Measurements from ENCODE around the gene MYO1B. TPM values are rescaled to one million over a fixed set of nuclear protein-coding genes. Genes with fewer than 3 reads are reported as not detected.

The MYO1B gene
- polyA plus RNA-seq, 1 donor (not counting 4 experiments of a cell fraction or from before 2014, with no cell fraction given) = 277 TPM

DNA sequence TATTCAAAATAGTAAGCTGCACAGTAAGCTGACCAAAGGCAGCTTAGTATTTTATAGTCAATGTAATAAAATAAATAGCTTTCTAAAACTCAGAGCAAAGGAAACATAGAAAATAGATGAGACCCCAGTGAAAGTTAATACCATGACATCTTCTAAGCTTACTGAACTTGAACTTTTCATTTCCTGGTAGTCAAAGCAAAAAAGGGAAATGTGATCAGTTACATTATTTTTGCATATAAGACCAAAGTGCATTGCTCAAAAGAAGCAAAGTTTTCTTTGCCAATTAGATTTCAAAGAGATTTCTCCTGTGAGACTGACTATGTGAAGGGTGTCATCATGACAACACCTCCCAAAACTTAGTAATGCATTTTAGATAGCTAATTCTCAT, 70.2 kb downstream of the MYO1B start:
- Histone ChIP-seq H2AFZ (ENCODE audit: control insufficient read depth, low read length) (no peak overlapping the region), H3K27ac (ENCODE audit: control insufficient read depth, insufficient read depth, low read length) (no peak overlapping the region), H3K4me1 (ENCODE audit: control insufficient read depth, extremely low read depth, insufficient read depth, low read length) (peaks cover 72% of the 10 kb centered on the region), H3K36me3 (ENCODE audit: control insufficient read depth in 2 of 2, extremely low read depth in 1 of 2, insufficient read depth in 2 of 2, low read length in 2 of 2) (peaks cover 2 to 5% of the 10 kb centered on the region in 2 experiments), H3K27me3 (ENCODE audit: control insufficient read depth, extremely low read depth, insufficient read depth, low read length) (no peaks in the 10 kb centered on the region), H3K4me2 (ENCODE audit: control insufficient read depth, extremely low read depth, insufficient read depth, low read depth, low read length) (no peak overlapping the region), H3K9me1 (ENCODE audit: control insufficient read depth, extremely low read depth, insufficient read depth, low read length) (no peaks in the 10 kb centered on the region), H3K4me3 (ENCODE audit: control insufficient read depth in 2 of 3, extremely low read depth in 1 of 3, insufficient read depth in 2 of 3, low read depth in 1 of 3, low read length in 3 of 3) (no peak overlapping the region), H3K79me2 (ENCODE audit: control insufficient read depth, insufficient read depth, low read length) (peaks cover 84% of the 10 kb centered on the region), H3K9ac (ENCODE audit: control insufficient read depth, extremely low read depth, insufficient read depth, low read length) (no peak overlapping the region), H4K20me1 (ENCODE audit: control insufficient read depth, extremely low read depth, insufficient read depth, low read length) (peaks cover 6% of the 10 kb centered on the region), H3K9me3 (ENCODE audit: control insufficient read depth, low read depth, low read length) (no peaks in the 10 kb centered on the region)
- no peak for DNase-seq (ENCODE audit: low read depth, low spot score)
- no peak for FAIRE-seq
- TF ChIP-seq EZH2 (IDR thresholded peaks at IDR 0.05; ENCODE audit: low read length) = no peak
- TF ChIP-seq, protein P1, sequence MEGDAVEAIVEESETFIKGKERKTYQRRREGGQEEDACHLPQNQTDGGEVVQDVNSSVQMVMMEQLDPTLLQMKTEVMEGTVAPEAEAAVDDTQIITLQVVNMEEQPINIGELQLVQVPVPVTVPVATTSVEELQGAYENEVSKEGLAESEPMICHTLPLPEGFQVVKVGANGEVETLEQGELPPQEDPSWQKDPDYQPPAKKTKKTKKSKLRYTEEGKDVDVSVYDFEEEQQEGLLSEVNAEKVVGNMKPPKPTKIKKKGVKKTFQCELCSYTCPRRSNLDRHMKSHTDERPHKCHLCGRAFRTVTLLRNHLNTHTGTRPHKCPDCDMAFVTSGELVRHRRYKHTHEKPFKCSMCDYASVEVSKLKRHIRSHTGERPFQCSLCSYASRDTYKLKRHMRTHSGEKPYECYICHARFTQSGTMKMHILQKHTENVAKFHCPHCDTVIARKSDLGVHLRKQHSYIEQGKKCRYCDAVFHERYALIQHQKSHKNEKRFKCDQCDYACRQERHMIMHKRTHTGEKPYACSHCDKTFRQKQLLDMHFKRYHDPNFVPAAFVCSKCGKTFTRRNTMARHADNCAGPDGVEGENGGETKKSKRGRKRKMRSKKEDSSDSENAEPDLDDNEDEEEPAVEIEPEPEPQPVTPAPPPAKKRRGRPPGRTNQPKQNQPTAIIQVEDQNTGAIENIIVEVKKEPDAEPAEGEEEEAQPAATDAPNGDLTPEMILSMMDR (optimal IDR thresholded peaks at IDR 0.05 in 1 of 3, IDR thresholded peaks at IDR 0.05 in 1 of 3, conservative IDR thresholded peaks at IDR 0.05 in 1 of 3; ENCODE audit: extremely low read depth in 1 of 3, insufficient read depth in 2 of 3, low read length in 3 of 3) = no peak
- dilution Hi-C loops (cut with MboI; ENCODE audit: extremely low pct_ligation_motif_present, low sequenced_read_pairs) = no loop called here

DNA sequence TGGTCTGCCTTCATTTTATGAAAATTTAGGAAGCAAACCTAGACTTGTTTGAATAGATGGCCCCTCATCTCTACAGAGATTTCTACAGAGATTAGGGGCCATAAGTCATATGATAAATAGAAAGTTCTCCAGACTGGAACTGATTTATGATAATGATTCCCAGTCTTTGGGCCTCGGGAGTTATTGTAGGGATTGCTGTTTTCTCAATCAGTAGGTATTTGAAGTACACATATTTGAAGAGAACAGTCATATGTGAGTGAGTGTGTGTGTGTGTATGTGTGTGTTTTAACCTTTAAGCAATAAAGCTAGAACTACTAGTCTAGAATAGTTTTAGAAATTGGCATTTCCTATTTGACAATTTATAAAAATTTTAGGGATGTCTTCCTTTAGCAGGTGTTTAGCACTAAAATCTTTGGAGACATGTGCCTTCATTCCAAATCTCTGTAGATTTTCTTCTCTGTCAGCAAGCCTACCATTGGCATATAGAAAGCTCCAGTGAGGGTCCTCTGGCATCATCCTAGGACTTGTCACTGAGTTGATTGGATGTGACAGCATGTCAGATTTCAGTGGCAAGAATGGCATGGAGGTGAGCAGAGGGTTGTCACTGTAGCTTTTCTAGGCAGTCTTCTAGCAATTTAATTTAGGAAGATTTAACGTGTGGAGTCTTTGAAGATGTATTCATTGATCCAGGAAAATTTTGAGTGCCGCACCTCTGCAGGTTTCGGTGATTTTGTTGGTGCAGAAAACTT, 71.2 kb downstream of the MYO1B start:
- no peaks in the 10 kb centered on the region for H3K9me3 ChIP-seq (ENCODE audit: control insufficient read depth, low read depth, low read length)
- DNase-seq (ENCODE audit: low read depth, low spot score) (no peak), FAIRE-seq (no peak)
- no peaks in the 10 kb centered on the region for H3K27me3 ChIP-seq (ENCODE audit: control insufficient read depth, extremely low read depth, insufficient read depth, low read length)
- H3K36me3 ChIP-seq (ENCODE audit: control insufficient read depth in 2 of 2, extremely low read depth in 1 of 2, insufficient read depth in 2 of 2, low read length in 2 of 2) = peaks cover 2 to 10% of the 10 kb centered on the region in 2 experiments
- H3K9me1 ChIP-seq (ENCODE audit: control insufficient read depth, extremely low read depth, insufficient read depth, low read length) = peaks cover 2% of the 10 kb centered on the region
- peaks cover 89% of the 10 kb centered on the region for H3K79me2 ChIP-seq (ENCODE audit: control insufficient read depth, insufficient read depth, low read length)
- dilution Hi-C loops (cut with MboI; ENCODE audit: extremely low pct_ligation_motif_present, low sequenced_read_pairs) = no loop called here
- H3K4me3 ChIP-seq (ENCODE audit: control insufficient read depth in 2 of 3, extremely low read depth in 1 of 3, insufficient read depth in 2 of 3, low read depth in 1 of 3, low read length in 3 of 3) = no peak overlapping the region
- TF ChIP-seq EZH2 (IDR thresholded peaks at IDR 0.05; ENCODE audit: low read length) = no peak
- TF ChIP-seq, protein P1 (optimal IDR thresholded peaks at IDR 0.05 in 1 of 3, IDR thresholded peaks at IDR 0.05 in 1 of 3, conservative IDR thresholded peaks at IDR 0.05 in 1 of 3; ENCODE audit: extremely low read depth in 1 of 3, insufficient read depth in 2 of 3, low read length in 3 of 3) = no peak
- peaks cover 71% of the 10 kb centered on the region for H3K4me1 ChIP-seq (ENCODE audit: control insufficient read depth, extremely low read depth, insufficient read depth, low read length)
- no peak overlapping the region for H3K27ac ChIP-seq (ENCODE audit: control insufficient read depth, insufficient read depth, low read length)
- H3K4me2 ChIP-seq (ENCODE audit: control insufficient read depth, extremely low read depth, insufficient read depth, low read depth, low read length) = no peak overlapping the region
- no peak overlapping the region for H2AFZ ChIP-seq (ENCODE audit: control insufficient read depth, low read length)
- peaks cover 15% of the 10 kb centered on the region for H4K20me1 ChIP-seq (ENCODE audit: control insufficient read depth, extremely low read depth, insufficient read depth, low read length)
- H3K9ac ChIP-seq (ENCODE audit: control insufficient read depth, extremely low read depth, insufficient read depth, low read length) = no peak overlapping the region
